Activated gamma-delta T cell (primary cell): Measurements from ENCODE around the gene PLEKHH2.
A peak's percentile ranks its signal among the peaks of the same experiment; 100 is the strongest.

ENCODE experiments used
- DNase-seq: peaks from one replicate; lab custom pipeline; 2025; lab: John Stamatoyannopoulos, UW

The PLEKHH2 gene

GRCh38 chr2:43763091-43763490 lies 126.0 kb downstream of the PLEKHH2 start:
- DNase-seq: no peak

GRCh38 chr2:43764086-43764705 lies 127.1 kb downstream of the PLEKHH2 start:
- DNase-seq: no peak

GRCh38 chr2:43766006-43766405 lies 128.9 kb downstream of the PLEKHH2 start:
- DNase-seq: no peak

- DNase-seq: peak; percentile 53
Observed at GRCh38 chr2:43773876-43774613, 137.0 kb downstream of the PLEKHH2 start, which contains the start of gene DYNC2LI1. Gene DYNC2LI1, plus strand, starts transcription at chr2:43774039. Its CDS starts 100 bp downstream, at chr2:43774139.

- DNase-seq: no peak
Observed at GRCh38 chr2:43774617-43775016, 137.6 kb downstream of the PLEKHH2 start.

GRCh38 chr2:43776324-43776723 lies 139.3 kb downstream of the PLEKHH2 start:
- DNase-seq: no peak

GRCh38 chr2:43777306-43777926 lies 140.4 kb downstream of the PLEKHH2 start:
- DNase-seq: no peak

- DNase-seq: no peak
Observed at GRCh38 chr2:43778233-43778632, 141.2 kb downstream of the PLEKHH2 start.

GRCh38 chr2:43787895-43788294 lies 150.8 kb downstream of the PLEKHH2 start:
- DNase-seq: no peak

GRCh38 chr2:43788646-43789045 lies 151.6 kb downstream of the PLEKHH2 start:
- no peak for DNase-seq

- DNase-seq: no peak
Observed at GRCh38 chr2:43790147-43790546, 153.1 kb downstream of the PLEKHH2 start.

GRCh38 chr2:43791035-43791765 lies 154.1 kb downstream of the PLEKHH2 start:
- DNase-seq: no peak

GRCh38 chr2:43792653-43793052 lies 155.6 kb downstream of the PLEKHH2 start:
- no peak for DNase-seq

- no peak for DNase-seq
Observed at GRCh38 chr2:43794956-43795355, 157.9 kb downstream of the PLEKHH2 start.

- no peak for DNase-seq
Observed at GRCh38 chr2:43796206-43796605, 159.1 kb downstream of the PLEKHH2 start.

GRCh38 chr2:43798300-43798699 lies 161.2 kb downstream of the PLEKHH2 start:
- DNase-seq: no peak

- DNase-seq: no peak
Observed at GRCh38 chr2:43800894-43801293, 163.8 kb downstream of the PLEKHH2 start.

- no peak for DNase-seq
Observed at GRCh38 chr2:43802135-43802534, 165.1 kb downstream of the PLEKHH2 start.

- no peak for DNase-seq
Observed at GRCh38 chr2:43803113-43803512, 166.1 kb downstream of the PLEKHH2 start.

GRCh38 chr2:43806719-43807031 lies 169.6 kb downstream of the PLEKHH2 start:
- no peak for DNase-seq

- DNase-seq: no peak
Observed at GRCh38 chr2:43810452-43810851, 173.4 kb downstream of the PLEKHH2 start.

GRCh38 chr2:43810888-43811287 lies 173.8 kb downstream of the PLEKHH2 start:
- no peak for DNase-seq

- no peak for DNase-seq
Observed at GRCh38 chr2:43812006-43812405, 174.9 kb downstream of the PLEKHH2 start.
